Immature natural killer cell (primary cell): Measurements from ENCODE around the gene PIH1D1. TPM values are rescaled to one million over a fixed set of nuclear protein-coding genes. Genes with fewer than 3 reads are reported as not detected.
"Not testable (repeated sequence)": the region's sequence is repeated elsewhere in the genome, so short reads cannot be mapped to it uniquely, and the experiment has no call there.

ENCODE experiments used
- DNase-seq, 3 donors: peaks; one replicate each; pipeline ENCODE4 v3.0.0; 2022; ENCODE audit warnings: mixed read lengths in 1 of 3
- H3K27ac Mint-ChIP-seq, 6 donors: one replicate each; pipeline ENCODE4 v1.8.0; 2020; ENCODE audit warnings: mixed read lengths in 6 of 6, mild to moderate bottlenecking in 5 of 6, inconsistent platforms in 4 of 6, moderate library complexity in 3 of 6
- H3K27me3 Mint-ChIP-seq, 3 donors: one replicate each; pipeline ENCODE4 v1.8.0; 2020 to 2021; ENCODE audit warnings: low read depth in 3 of 3, mild to moderate bottlenecking in 3 of 3, mixed read lengths in 3 of 3, moderate library complexity in 3 of 3, inconsistent platforms in 1 of 3
- H3K36me3 Mint-ChIP-seq, 3 donors: one replicate each; pipeline ENCODE4 v1.8.0; 2020; ENCODE audit warnings: mixed read lengths in 3 of 3, inconsistent platforms in 2 of 3, mild to moderate bottlenecking in 2 of 3
- H3K4me1 Mint-ChIP-seq, 2 donors: one replicate each; pipeline ENCODE4 v1.8.0; 2020; ENCODE audit warnings: inconsistent platforms in 2 of 2, mild to moderate bottlenecking in 2 of 2, mixed read lengths in 2 of 2, moderate library complexity in 1 of 2
- H3K4me3 Mint-ChIP-seq, 5 donors: one replicate each; pipeline ENCODE4 v1.8.0; 2020; ENCODE audit warnings: mild to moderate bottlenecking in 5 of 5, mixed read lengths in 5 of 5, inconsistent platforms in 3 of 5, moderate library complexity in 3 of 5
- H3K9me3 Mint-ChIP-seq, 6 donors: one replicate each; pipeline ENCODE4 v1.8.0; 2020; ENCODE audit warnings: mild to moderate bottlenecking in 6 of 6, mixed read lengths in 6 of 6, inconsistent platforms in 4 of 6, moderate library complexity in 3 of 6
- polyA plus RNA-seq, 3 donors: library from polyadenylated mRNA; unstranded; fragments of 300-500 nt; fragmentation: Illumina TruSeq; gene quantifications; one replicate each; pipeline ENCODE4 v1.2.3, GENCODE V29; 2021

The PIH1D1 gene
- polyA plus RNA-seq, 3 donors from 2014 or later, result 91.4 to 97.6 (median 93.3) TPM

GRCh38 chr19:49474542-49474924 lies 22.9 kb upstream of the PIH1D1 start:
- Mint-ChIP-seq H3K9me3 (no peaks in the 10 kb centered on the region), H3K36me3 (peaks cover 0 to 2% (median 0%) of the 10 kb centered on the region in 3 donors), H3K27ac (peak overlapping the region; percentile 85 to 98 (median 97)), H3K4me1 (peaks cover 56 to 60% of the 10 kb centered on the region in 2 donors), H3K27me3 (peaks cover 11 to 18% (median 11%) of the 10 kb centered on the region in 3 donors), H3K4me3 (peak overlapping the region; percentile 84 to 95 (median 91))
- DNase-seq, result no peak

GRCh38 chr19:49473868-49474541 lies 22.4 kb upstream of the PIH1D1 start, which contains the start of gene FLT3LG:
Gene FLT3LG (plus strand): TSS chr19:49474215. CDS start chr19:49474640, 425 bp downstream.
- Mint-ChIP-seq H3K9me3 (no peaks in the 10 kb centered on the region), H3K4me1 (peaks cover 59 to 64% of the 10 kb centered on the region in 2 donors), H3K36me3 (peaks cover 0 to 3% (median under 1%) of the 10 kb centered on the region in 3 donors), H3K4me3 (peak within 1 kb of the TSS; percentile 84 to 95 (median 91)), H3K27ac (peak within 1 kb of the TSS; percentile 85 to 98 (median 97)), H3K27me3 (peaks cover 14 to 22% (median 15%) of the 10 kb centered on the region in 3 donors)
- peak; percentile 93 to 94 (median 93) for DNase-seq

GRCh38 chr19:49473501-49473867 lies 21.9 kb upstream of the PIH1D1 start:
- Mint-ChIP-seq H3K27ac (peak overlapping the region; percentile 85 to 98 (median 96)), H3K4me3 (peak overlapping the region; percentile 84 to 95 (median 91)), H3K27me3 (peaks cover 15 to 26% (median 18%) of the 10 kb centered on the region in 3 donors), H3K4me1 (peaks cover 64 to 69% of the 10 kb centered on the region in 2 donors)
- not testable (repeated sequence) for H3K36me3 Mint-ChIP-seq, DNase-seq, H3K9me3 Mint-ChIP-seq

- DNase-seq, result no peak
- H3K4me3 Mint-ChIP-seq, result peak overlapping the region; percentile 57 to 95 (median 91)
- H3K27me3 Mint-ChIP-seq, result peaks cover 15 to 26% (median 18%) of the 10 kb centered on the region in 3 donors
- peaks cover 64 to 70% of the 10 kb centered on the region in 2 donors for H3K4me1 Mint-ChIP-seq
- peaks cover 0 to 7% (median 4%) of the 10 kb centered on the region in 3 donors for H3K36me3 Mint-ChIP-seq
- peak overlapping the region; percentile 85 to 98 (median 96) for H3K27ac Mint-ChIP-seq
- H3K9me3 Mint-ChIP-seq, result no peaks in the 10 kb centered on the region
Measured at GRCh38 chr19:49472936-49473335, 21.3 kb upstream of the PIH1D1 start.

GRCh38 chr19:49470615-49470978 lies 19.0 kb upstream of the PIH1D1 start:
- H3K36me3 Mint-ChIP-seq, result peaks cover 0 to 4% (median 4%) of the 10 kb centered on the region in 3 donors
- H3K9me3 Mint-ChIP-seq, result no peaks in the 10 kb centered on the region
- peak overlapping the region; percentile 95 to 98 (median 97) for H3K27ac Mint-ChIP-seq
- no peak for DNase-seq
- H3K4me3 Mint-ChIP-seq, result peak overlapping the region; percentile 62 to 75 (median 73)
- H3K4me1 Mint-ChIP-seq, result peaks cover 54 to 59% of the 10 kb centered on the region in 2 donors
- peaks cover 15 to 30% (median 16%) of the 10 kb centered on the region in 3 donors for H3K27me3 Mint-ChIP-seq

- Mint-ChIP-seq H3K36me3 (peaks cover 0 to 4% (median 4%) of the 10 kb centered on the region in 3 donors), H3K27ac (peak overlapping the region; percentile 95 to 98 (median 97)), H3K9me3 (no peaks in the 10 kb centered on the region), H3K4me3 (peak overlapping the region; percentile 62 to 75 (median 73)), H3K27me3 (peaks cover 15 to 30% (median 16%) of the 10 kb centered on the region in 3 donors), H3K4me1 (peaks cover 49 to 54% of the 10 kb centered on the region in 2 donors)
- peak; percentile 94 to 96 (median 95) for DNase-seq
Measured at GRCh38 chr19:49469828-49470614, 18.4 kb upstream of the PIH1D1 start.

- peak overlapping the region; percentile 93 to 98 (median 97) for H3K27ac Mint-ChIP-seq
- H3K4me3 Mint-ChIP-seq, result peak overlapping the region; percentile 60 to 85 (median 73)
- peaks cover 0 to 4% (median 4%) of the 10 kb centered on the region in 3 donors for H3K36me3 Mint-ChIP-seq
Measured at GRCh38 chr19:49468746-49469447, 17.3 kb upstream of the PIH1D1 start.

GRCh38 chr19:49468199-49468598 lies 16.6 kb upstream of the PIH1D1 start:
- H3K4me1 Mint-ChIP-seq, result peaks cover 35% of the 10 kb centered on the region in 2 donors
- H3K27me3 Mint-ChIP-seq, result peaks cover 13 to 25% (median 13%) of the 10 kb centered on the region in 3 donors
- H3K4me3 Mint-ChIP-seq, result no peak overlapping the region
- H3K36me3 Mint-ChIP-seq, result peaks cover 0 to 4% (median 4%) of the 10 kb centered on the region in 3 donors
- H3K27ac Mint-ChIP-seq, result peak overlapping the region; percentile 93 to 98 (median 97)
- no peak for DNase-seq
- H3K9me3 Mint-ChIP-seq, result no peaks in the 10 kb centered on the region

More at GRCh38 chr19:49468746-49469447, 17.3 kb upstream of the PIH1D1 start:
- Mint-ChIP-seq H3K9me3 (no peaks in the 10 kb centered on the region), H3K27me3 (peaks cover 13 to 25% (median 13%) of the 10 kb centered on the region in 3 donors), H3K4me1 (peaks cover 42% of the 10 kb centered on the region in 2 donors)
- DNase-seq, result peak; percentile 97

- Mint-ChIP-seq H3K27me3 (peaks cover 11 to 22% (median 13%) of the 10 kb centered on the region in 3 donors), H3K9me3 (no peaks in the 10 kb centered on the region), H3K4me3 (no peak overlapping the region), H3K36me3 (peaks cover 0 to 7% (median 4%) of the 10 kb centered on the region in 3 donors), H3K27ac (peak overlapping the region in 2 of 6 donors; percentile 36 to 74), H3K4me1 (peaks cover 17 to 18% of the 10 kb centered on the region in 2 donors)
- DNase-seq, result no peak
Measured at GRCh38 chr19:49465371-49465770, 13.8 kb upstream of the PIH1D1 start.

- peaks cover 0 to 9% (median 7%) of the 10 kb centered on the region in 3 donors for H3K36me3 Mint-ChIP-seq
- no peak overlapping the region for H3K4me3 Mint-ChIP-seq
- H3K27ac Mint-ChIP-seq, result peak overlapping the region in 1 of 6 donors; percentile 49
- H3K27me3 Mint-ChIP-seq, result peaks cover 3 to 15% (median 5%) of the 10 kb centered on the region in 3 donors
- H3K9me3 Mint-ChIP-seq, result no peaks in the 10 kb centered on the region
- H3K4me1 Mint-ChIP-seq, result peaks cover 7% of the 10 kb centered on the region in 2 donors
- no peak for DNase-seq
Measured at GRCh38 chr19:49463960-49464740, 12.5 kb upstream of the PIH1D1 start.

- DNase-seq, result no peak
- peaks cover 0 to 10% (median 0%) of the 10 kb centered on the region in 3 donors for H3K27me3 Mint-ChIP-seq
- H3K9me3 Mint-ChIP-seq, result no peaks in the 10 kb centered on the region
- H3K36me3 Mint-ChIP-seq, result peaks cover 0 to 6% (median 4%) of the 10 kb centered on the region in 3 donors
- no peak overlapping the region for H3K4me3 Mint-ChIP-seq
- H3K27ac Mint-ChIP-seq, result no peak overlapping the region
- H3K4me1 Mint-ChIP-seq, result no peaks in the 10 kb centered on the region
Measured at GRCh38 chr19:49462492-49462891, 10.9 kb upstream of the PIH1D1 start.

GRCh38 chr19:49461656-49462055 lies 10.0 kb upstream of the PIH1D1 start:
- no peaks in the 10 kb centered on the region for H3K9me3 Mint-ChIP-seq

More at GRCh38 chr19:49461656-49462055, 10.0 kb upstream of the PIH1D1 start:
- Mint-ChIP-seq H3K27me3 (peaks cover 0 to 5% (median 1%) of the 10 kb centered on the region in 3 donors), H3K4me3 (no peak overlapping the region), H3K36me3 (peaks cover 4 to 6% (median 4%) of the 10 kb centered on the region in 3 donors), H3K4me1 (peaks cover 0 to 2% of the 10 kb centered on the region in 2 donors), H3K27ac (no peak overlapping the region)
- DNase-seq, result no peak
